HEK293 (cell line): Measurements from ENCODE around the gene KAT5.
A peak's percentile ranks its signal among the peaks of the same experiment; 100 is the strongest.

Experiments
- KLF9 ChIP-seq: fragments of 450-650 bp; formaldehyde crosslinking; IDR thresholded peaks from 2 replicates; pipeline ENCODE4 v1.5.1; 2016; ENCODE audit warnings: missing biosample characterization, missing genetic modification characterization, low read depth
- SCRT1 ChIP-seq: fragments of 450-650 bp; formaldehyde crosslinking; IDR thresholded peaks from 2 replicates; pipeline ENCODE4 v1.5.1; 2016; ENCODE audit warnings: missing biosample characterization, missing genetic modification characterization, borderline replicate concordance
- WT1 ChIP-seq: fragments of 450-650 bp; formaldehyde crosslinking; IDR thresholded peaks from 2 replicates; pipeline ENCODE4 v1.5.1; 2016; ENCODE audit warnings: missing biosample characterization, missing genetic modification characterization
- YY1 ChIP-seq: fragments of 450-650 bp; formaldehyde crosslinking; IDR thresholded peaks from 2 replicates; pipeline ENCODE4 v1.5.1; 2018; ENCODE audit warnings: missing biosample characterization, missing genetic modification characterization
- ZBTB48 ChIP-seq: fragments of 450-650 bp; formaldehyde crosslinking; IDR thresholded peaks from 2 replicates; pipeline ENCODE4 v1.5.1; 2016; ENCODE audit warnings: missing biosample characterization, missing genetic modification characterization
- ZEB2 ChIP-seq: fragments of 450-650 bp; formaldehyde crosslinking; IDR thresholded peaks from 2 replicates; pipeline ENCODE4 v1.5.1; 2016; ENCODE audit warnings: missing biosample characterization, missing genetic modification characterization
- ZFHX2 ChIP-seq: fragments of 450-650 bp; formaldehyde crosslinking; conservative IDR thresholded peaks from 2 replicates; pipeline ENCODE4 v1.5.1; 2016; ENCODE audit warnings: missing biosample characterization, missing genetic modification characterization
- ZNF155 ChIP-seq: fragments of 450-650 bp; formaldehyde crosslinking; IDR thresholded peaks from 2 replicates; pipeline ENCODE4 v1.5.1; 2016; ENCODE audit warnings: missing biosample characterization, missing genetic modification characterization
- ZNF394 ChIP-seq: fragments of 450-650 bp; formaldehyde crosslinking; IDR thresholded peaks from 2 replicates; pipeline ENCODE4 v1.5.1; 2016; ENCODE audit warnings: missing biosample characterization, missing genetic modification characterization, mild to moderate bottlenecking, moderate library complexity, borderline replicate concordance
- ZNF561 ChIP-seq: fragments of 450-650 bp; IDR thresholded peaks from 2 replicates; pipeline ENCODE4 v1.5.1; 2018; ENCODE audit warnings: missing biosample characterization, missing genetic modification characterization, borderline replicate concordance
- ZNF600 ChIP-seq: fragments of 450-650 bp; formaldehyde crosslinking; IDR thresholded peaks from 2 replicates; pipeline ENCODE4 v1.5.1; 2016; ENCODE audit warnings: missing biosample characterization, missing genetic modification characterization
- ZNF623 ChIP-seq: fragments of 450-650 bp; formaldehyde crosslinking; IDR thresholded peaks from 2 replicates; pipeline ENCODE4 v1.5.1; 2016; ENCODE audit warnings: missing biosample characterization, missing genetic modification characterization
- ZNF654 ChIP-seq: fragments of 450-650 bp; formaldehyde crosslinking; IDR thresholded peaks from 2 replicates; pipeline ENCODE4 v1.5.1; 2016; ENCODE audit warnings: low read depth, missing biosample characterization, missing genetic modification characterization
- ZNF747 ChIP-seq: fragments of 450-650 bp; formaldehyde crosslinking; IDR thresholded peaks from 2 replicates; pipeline ENCODE4 v1.5.1; 2016; ENCODE audit warnings: missing biosample characterization, missing genetic modification characterization
- ZSCAN30 ChIP-seq: fragments of 450-650 bp; IDR thresholded peaks from 2 replicates; pipeline ENCODE4 v1.5.1; 2018; ENCODE audit warnings: missing biosample characterization, mild to moderate bottlenecking, missing genetic modification characterization, moderate library complexity
- ZXDB ChIP-seq: fragments of 450-650 bp; formaldehyde crosslinking; IDR thresholded peaks from 2 replicates; pipeline ENCODE4 v1.5.1; 2016; ENCODE audit warnings: missing biosample characterization, missing genetic modification characterization
- TF ChIP-seq, protein P1 (sequence below): fragments of 450-650 bp; formaldehyde crosslinking; IDR thresholded peaks from 2 replicates; pipeline ENCODE4 v1.5.1; 2016; ENCODE audit warnings: missing biosample characterization, missing genetic modification characterization
- TF ChIP-seq, protein P2 (sequence below): fragments of 450-650 bp; formaldehyde crosslinking; IDR thresholded peaks from 2 replicates; pipeline ENCODE4 v1.5.1; 2016; ENCODE audit warnings: missing biosample characterization, missing genetic modification characterization
- TF ChIP-seq, protein P3 (sequence below): fragments of 450-650 bp; IDR thresholded peaks from 2 replicates; pipeline ENCODE4 v1.5.1; 2018; ENCODE audit warnings: missing biosample characterization, mild to moderate bottlenecking, missing genetic modification characterization
- TF ChIP-seq, protein P4 (sequence below): fragments of 450-650 bp; formaldehyde crosslinking; IDR thresholded peaks from 2 replicates; pipeline ENCODE4 v1.5.1; 2017; ENCODE audit warnings: missing biosample characterization, missing genetic modification characterization
- TF ChIP-seq, protein P5 (sequence below): fragments of 450-650 bp; formaldehyde crosslinking; IDR thresholded peaks from 2 replicates; pipeline ENCODE4 v1.5.1; 2017; ENCODE audit warnings: missing biosample characterization, missing genetic modification characterization
- TF ChIP-seq, protein P6 (sequence below): fragments of 450-650 bp; formaldehyde crosslinking; IDR thresholded peaks from 2 replicates; pipeline ENCODE4 v1.5.1; 2016; ENCODE audit warnings: missing biosample characterization, missing genetic modification characterization
- TF ChIP-seq, protein P7 (sequence below): fragments of 450-650 bp; formaldehyde crosslinking; IDR thresholded peaks from 2 replicates; pipeline ENCODE4 v1.5.1; 2016; ENCODE audit warnings: missing biosample characterization, missing genetic modification characterization

Gene KAT5

DNA sequence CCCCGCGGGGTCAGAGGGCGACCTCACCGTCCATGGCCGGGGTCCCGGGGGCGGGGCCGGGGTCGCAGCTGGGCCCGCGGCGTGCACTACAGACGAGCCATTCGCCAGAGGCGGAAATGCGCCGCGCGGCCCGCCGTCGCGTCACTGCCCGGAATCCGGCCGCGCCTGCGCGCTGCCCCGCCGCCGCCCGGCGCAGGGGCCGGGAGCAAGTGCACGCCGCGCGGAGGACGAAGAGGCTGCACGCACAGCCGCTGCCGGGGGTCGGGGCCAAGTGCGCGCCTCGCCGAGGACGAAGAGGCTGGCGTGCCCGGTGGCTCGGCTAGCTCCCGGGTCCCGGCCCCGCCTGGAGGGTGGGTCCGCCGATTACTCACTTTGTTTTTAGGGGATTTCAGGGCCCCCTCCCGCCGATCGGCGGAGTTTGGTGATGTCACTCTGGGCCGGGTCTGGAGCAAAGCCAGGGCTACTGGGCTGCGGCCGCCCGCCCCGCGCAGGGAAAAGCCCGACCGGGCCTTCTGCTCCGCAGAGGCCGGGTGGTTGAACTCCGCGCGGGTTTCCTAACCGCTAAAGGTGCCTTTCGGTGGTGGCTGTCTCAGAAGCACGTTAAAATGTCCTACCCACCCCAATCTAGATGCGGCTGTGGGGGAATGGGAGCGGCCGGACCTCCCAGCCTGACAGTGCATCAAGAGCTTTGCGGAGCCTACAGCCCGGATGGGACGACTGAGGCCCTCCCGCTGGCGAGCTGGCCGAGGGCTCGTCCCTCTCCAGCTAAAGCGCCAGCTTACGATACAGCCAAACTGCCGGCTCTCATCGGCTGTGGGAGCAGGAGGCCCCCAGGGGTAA lies 49.0 kb upstream of the KAT5 start, which contains the start of gene RELA (continued):
- TF ChIP-seq, protein P1, sequence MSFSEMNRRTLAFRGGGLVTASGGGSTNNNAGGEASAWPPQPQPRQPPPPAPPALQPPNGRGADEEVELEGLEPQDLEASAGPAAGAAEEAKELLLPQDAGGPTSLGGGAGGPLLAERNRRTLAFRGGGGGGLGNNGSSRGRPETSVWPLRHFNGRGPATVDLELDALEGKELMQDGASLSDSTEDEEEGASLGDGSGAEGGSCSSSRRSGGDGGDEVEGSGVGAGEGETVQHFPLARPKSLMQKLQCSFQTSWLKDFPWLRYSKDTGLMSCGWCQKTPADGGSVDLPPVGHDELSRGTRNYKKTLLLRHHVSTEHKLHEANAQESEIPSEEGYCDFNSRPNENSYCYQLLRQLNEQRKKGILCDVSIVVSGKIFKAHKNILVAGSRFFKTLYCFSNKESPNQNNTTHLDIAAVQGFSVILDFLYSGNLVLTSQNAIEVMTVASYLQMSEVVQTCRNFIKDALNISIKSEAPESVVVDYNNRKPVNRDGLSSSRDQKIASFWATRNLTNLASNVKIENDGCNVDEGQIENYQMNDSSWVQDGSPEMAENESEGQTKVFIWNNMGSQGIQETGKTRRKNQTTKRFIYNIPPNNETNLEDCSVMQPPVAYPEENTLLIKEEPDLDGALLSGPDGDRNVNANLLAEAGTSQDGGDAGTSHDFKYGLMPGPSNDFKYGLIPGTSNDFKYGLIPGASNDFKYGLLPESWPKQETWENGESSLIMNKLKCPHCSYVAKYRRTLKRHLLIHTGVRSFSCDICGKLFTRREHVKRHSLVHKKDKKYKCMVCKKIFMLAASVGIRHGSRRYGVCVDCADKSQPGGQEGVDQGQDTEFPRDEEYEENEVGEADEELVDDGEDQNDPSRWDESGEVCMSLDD, result no peak; the same call in 1 of the 2 replicates
- TF ChIP-seq ZNF600 (tag by site-specific recombination), result peak; percentile 91
- no peak for TF ChIP-seq ZNF747 (tag by site-specific recombination)
- peak; percentile 32; the same call in 1 of the 2 replicates for TF ChIP-seq KLF9 (tag by site-specific recombination)
- peak; percentile 57; the same call in 1 of the 2 replicates for TF ChIP-seq ZNF561 (tag by site-specific recombination)
- TF ChIP-seq ZXDB (tag by site-specific recombination), result peak; percentile 79
- no peak for TF ChIP-seq ZNF654
- TF ChIP-seq, protein P2, sequence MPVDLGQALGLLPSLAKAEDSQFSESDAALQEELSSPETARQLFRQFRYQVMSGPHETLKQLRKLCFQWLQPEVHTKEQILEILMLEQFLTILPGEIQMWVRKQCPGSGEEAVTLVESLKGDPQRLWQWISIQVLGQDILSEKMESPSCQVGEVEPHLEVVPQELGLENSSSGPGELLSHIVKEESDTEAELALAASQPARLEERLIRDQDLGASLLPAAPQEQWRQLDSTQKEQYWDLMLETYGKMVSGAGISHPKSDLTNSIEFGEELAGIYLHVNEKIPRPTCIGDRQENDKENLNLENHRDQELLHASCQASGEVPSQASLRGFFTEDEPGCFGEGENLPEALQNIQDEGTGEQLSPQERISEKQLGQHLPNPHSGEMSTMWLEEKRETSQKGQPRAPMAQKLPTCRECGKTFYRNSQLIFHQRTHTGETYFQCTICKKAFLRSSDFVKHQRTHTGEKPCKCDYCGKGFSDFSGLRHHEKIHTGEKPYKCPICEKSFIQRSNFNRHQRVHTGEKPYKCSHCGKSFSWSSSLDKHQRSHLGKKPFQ (tag by site-specific recombination), result no peak
- TF ChIP-seq WT1, result peak; percentile 55; the same call in 1 of the 2 replicates
- no peak for TF ChIP-seq ZNF155 (tag by site-specific recombination)
- TF ChIP-seq, protein P3, sequence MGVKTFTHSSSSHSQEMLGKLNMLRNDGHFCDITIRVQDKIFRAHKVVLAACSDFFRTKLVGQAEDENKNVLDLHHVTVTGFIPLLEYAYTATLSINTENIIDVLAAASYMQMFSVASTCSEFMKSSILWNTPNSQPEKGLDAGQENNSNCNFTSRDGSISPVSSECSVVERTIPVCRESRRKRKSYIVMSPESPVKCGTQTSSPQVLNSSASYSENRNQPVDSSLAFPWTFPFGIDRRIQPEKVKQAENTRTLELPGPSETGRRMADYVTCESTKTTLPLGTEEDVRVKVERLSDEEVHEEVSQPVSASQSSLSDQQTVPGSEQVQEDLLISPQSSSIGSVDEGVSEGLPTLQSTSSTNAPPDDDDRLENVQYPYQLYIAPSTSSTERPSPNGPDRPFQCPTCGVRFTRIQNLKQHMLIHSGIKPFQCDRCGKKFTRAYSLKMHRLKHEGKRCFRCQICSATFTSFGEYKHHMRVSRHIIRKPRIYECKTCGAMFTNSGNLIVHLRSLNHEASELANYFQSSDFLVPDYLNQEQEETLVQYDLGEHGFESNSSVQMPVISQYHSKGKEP (tag by site-specific recombination), result no peak
- TF ChIP-seq YY1 (tag by site-specific recombination), result no peak
- peak; percentile 44; the same call in 1 of the 2 replicates for TF ChIP-seq ZNF394 (tag by site-specific recombination)
- no peak for TF ChIP-seq ZNF623 (tag by site-specific recombination)
- TF ChIP-seq, protein P4, sequence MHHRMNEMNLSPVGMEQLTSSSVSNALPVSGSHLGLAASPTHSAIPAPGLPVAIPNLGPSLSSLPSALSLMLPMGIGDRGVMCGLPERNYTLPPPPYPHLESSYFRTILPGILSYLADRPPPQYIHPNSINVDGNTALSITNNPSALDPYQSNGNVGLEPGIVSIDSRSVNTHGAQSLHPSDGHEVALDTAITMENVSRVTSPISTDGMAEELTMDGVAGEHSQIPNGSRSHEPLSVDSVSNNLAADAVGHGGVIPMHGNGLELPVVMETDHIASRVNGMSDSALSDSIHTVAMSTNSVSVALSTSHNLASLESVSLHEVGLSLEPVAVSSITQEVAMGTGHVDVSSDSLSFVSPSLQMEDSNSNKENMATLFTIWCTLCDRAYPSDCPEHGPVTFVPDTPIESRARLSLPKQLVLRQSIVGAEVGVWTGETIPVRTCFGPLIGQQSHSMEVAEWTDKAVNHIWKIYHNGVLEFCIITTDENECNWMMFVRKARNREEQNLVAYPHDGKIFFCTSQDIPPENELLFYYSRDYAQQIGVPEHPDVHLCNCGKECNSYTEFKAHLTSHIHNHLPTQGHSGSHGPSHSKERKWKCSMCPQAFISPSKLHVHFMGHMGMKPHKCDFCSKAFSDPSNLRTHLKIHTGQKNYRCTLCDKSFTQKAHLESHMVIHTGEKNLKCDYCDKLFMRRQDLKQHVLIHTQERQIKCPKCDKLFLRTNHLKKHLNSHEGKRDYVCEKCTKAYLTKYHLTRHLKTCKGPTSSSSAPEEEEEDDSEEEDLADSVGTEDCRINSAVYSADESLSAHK (tag by site-specific recombination), result no peak
- no peak for TF ChIP-seq ZSCAN30 (tag by site-specific recombination)
- TF ChIP-seq SCRT1, result no peak
- no peak for TF ChIP-seq ZFHX2 (tag by site-specific recombination)
- TF ChIP-seq ZBTB48 (tag by site-specific recombination), result peak; percentile 98
- TF ChIP-seq, protein P5, sequence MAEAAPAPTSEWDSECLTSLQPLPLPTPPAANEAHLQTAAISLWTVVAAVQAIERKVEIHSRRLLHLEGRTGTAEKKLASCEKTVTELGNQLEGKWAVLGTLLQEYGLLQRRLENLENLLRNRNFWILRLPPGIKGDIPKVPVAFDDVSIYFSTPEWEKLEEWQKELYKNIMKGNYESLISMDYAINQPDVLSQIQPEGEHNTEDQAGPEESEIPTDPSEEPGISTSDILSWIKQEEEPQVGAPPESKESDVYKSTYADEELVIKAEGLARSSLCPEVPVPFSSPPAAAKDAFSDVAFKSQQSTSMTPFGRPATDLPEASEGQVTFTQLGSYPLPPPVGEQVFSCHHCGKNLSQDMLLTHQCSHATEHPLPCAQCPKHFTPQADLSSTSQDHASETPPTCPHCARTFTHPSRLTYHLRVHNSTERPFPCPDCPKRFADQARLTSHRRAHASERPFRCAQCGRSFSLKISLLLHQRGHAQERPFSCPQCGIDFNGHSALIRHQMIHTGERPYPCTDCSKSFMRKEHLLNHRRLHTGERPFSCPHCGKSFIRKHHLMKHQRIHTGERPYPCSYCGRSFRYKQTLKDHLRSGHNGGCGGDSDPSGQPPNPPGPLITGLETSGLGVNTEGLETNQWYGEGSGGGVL (tag by site-specific recombination), result peak; percentile 31; the same call in 1 of the 2 replicates
- TF ChIP-seq ZEB2, result peak; percentile 63
- TF ChIP-seq, protein P6, sequence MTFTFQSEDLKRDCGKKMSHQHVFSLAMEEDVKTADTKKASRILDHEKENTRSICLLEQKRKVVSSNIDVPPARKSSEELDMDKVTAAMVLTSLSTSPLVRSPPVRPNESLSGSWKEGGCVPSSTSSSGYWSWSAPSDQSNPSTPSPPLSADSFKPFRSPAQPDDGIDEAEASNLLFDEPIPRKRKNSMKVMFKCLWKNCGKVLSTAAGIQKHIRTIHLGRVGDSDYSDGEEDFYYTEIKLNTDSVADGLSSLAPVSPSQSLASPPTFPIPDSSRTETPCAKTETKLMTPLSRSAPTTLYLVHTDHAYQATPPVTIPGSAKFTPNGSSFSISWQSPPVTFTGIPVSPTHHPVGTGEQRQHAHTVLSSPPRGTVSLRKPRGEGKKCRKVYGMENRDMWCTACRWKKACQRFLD, result no peak
- TF ChIP-seq, protein P7, sequence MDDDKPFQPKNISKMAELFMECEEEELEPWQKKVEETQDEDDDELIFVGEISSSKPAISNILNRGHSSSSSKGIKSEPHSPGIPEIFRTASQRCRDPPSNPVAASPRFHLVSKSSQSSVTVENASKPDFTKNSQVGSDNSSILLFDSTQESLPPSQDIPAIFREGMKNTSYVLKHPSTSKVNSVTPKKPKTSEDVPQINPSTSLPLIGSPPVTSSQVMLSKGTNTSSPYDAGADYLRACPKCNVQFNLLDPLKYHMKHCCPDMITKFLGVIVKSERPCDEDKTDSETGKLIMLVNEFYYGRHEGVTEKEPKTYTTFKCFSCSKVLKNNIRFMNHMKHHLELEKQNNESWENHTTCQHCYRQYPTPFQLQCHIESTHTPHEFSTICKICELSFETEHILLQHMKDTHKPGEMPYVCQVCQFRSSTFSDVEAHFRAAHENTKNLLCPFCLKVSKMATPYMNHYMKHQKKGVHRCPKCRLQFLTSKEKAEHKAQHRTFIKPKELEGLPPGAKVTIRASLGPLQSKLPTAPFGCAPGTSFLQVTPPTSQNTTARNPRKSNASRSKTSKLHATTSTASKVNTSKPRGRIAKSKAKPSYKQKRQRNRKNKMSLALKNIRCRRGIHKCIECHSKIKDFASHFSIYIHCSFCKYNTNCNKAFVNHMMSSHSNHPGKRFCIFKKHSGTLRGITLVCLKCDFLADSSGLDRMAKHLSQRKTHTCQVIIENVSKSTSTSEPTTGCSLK (tag by site-specific recombination), result no peak
